D721Med (cell line): ENCODE data around the gene GABRA4.

Experiments
- DNase-seq: peaks from one replicate; pipeline ENCODE4 v3.0.0; 2011; ENCODE audit warnings: low spot score; ENCODE audit not compliant: insufficient read length
- FAIRE-seq: peaks from 2 replicates; lab custom pipeline; 2011; peaks lifted over from hg19 to GRCh38; lab: Jason Lieb, UNC
- CTCF ChIP-seq: IDR thresholded peaks from 2 replicates; pipeline ENCODE4 v1.5.1; 2012; ENCODE audit warnings: mild to moderate bottlenecking, control low read depth; ENCODE audit not compliant: insufficient read depth; ENCODE audit errors: missing control alignments

GABRA4 gene

GRCh38 chr4:46993075-46994006, at the start of gene GABRA4:
GABRA4 (minus strand) TSS chr4:46993581; CDS start chr4:46993424, 157 bp downstream.
- DNase-seq (no peak), FAIRE-seq (no peak)
- no peak for TF ChIP-seq CTCF

GRCh38 chr4:47040828-47041227, 47.4 kb upstream of the GABRA4 start:
- no peak for DNase-seq
- no peak for FAIRE-seq
- no peak for TF ChIP-seq CTCF

DNA sequence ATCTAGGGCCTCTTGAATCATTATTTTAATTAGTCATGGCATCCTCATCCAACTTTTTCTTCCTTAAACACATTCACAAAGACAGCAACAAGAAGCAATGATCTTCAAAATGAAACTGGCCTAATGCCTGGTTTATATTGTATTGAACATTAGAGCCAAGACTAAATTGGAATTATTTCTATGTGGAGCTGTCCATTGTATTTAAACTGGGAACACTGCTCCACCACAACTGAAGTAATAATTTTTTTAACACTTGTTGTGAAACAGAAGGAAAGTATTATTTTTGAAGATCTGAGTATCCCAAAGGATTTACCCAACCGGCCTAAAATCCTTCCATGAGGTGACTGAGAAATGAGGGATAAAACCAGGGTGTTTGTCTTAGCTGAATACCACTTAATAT, 44.9 kb upstream of the GABRA4 start:
- DNase-seq (no peak), FAIRE-seq (no peak)
- TF ChIP-seq CTCF, result no peak

GRCh38 chr4:47032405-47033106, 39.2 kb upstream of the GABRA4 start:
- DNase-seq (peak; percentile 32), FAIRE-seq (no peak)
- peak; percentile 81 for TF ChIP-seq CTCF

GRCh38 chr4:47031751-47032404, 38.5 kb upstream of the GABRA4 start:
- DNase-seq (no peak), FAIRE-seq (no peak)
- TF ChIP-seq CTCF, result no peak

- no peak for DNase-seq
- no peak for FAIRE-seq
- no peak for TF ChIP-seq CTCF
Observed at GRCh38 chr4:47031011-47031678, 37.8 kb upstream of the GABRA4 start, which contains the start of gene GABRB1. GABRB1 (plus strand) TSS chr4:47031567.
